Kidney epithelial cell (primary cell): ENCODE measurements around the gene RAB3C. TPM values are rescaled to one million over a fixed set of nuclear protein-coding genes. Genes with fewer than 3 reads are reported as not detected.

Source experiments
- DNase-seq: peaks from one replicate; pipeline ENCODE4 v3.0.0-alpha.2; 2010; ENCODE audit warnings: low read depth
- H3K27me3 ChIP-seq: 2 replicates; pipeline ENCODE4 v1.6.0; 2011; ENCODE audit warnings: low read length; ENCODE audit not compliant: control insufficient read depth, insufficient read depth
- H3K36me3 ChIP-seq: 2 replicates; pipeline ENCODE4 v1.5.1; 2011; ENCODE audit warnings: low read length; ENCODE audit not compliant: control insufficient read depth, insufficient read depth
- H3K4me3 ChIP-seq: 2 replicates; pipeline ENCODE4 v1.5.1; 2011; ENCODE audit warnings: low read depth, mild to moderate bottlenecking, control low read depth, low read length
- CTCF ChIP-seq: IDR thresholded peaks from 2 replicates; pipeline ENCODE4 v1.5.1; 2011; ENCODE audit warnings: mild to moderate bottlenecking, moderate library complexity, low read length, control low read depth, inconsistent platforms; ENCODE audit not compliant: insufficient read depth, poor library complexity, severe bottlenecking
- total RNA-seq: library from RNA; depleted of rRNA; stranded (reverse); fragments of >200 nt; gene quantifications from 2 replicates; pipeline ENCODE4 v1.2.3, GENCODE V29; 2015

RAB3C gene
- total RNA-seq, 1 donor from 2014 or later = 0.04 TPM

GRCh38 chr5:58887721-58888409 is 305.0 kb downstream of the RAB3C start:
- no peak for DNase-seq
- TF ChIP-seq CTCF = no peak
- H3K27me3 ChIP-seq = no peaks in the 10 kb centered on the region
- H3K4me3 ChIP-seq = no peak overlapping the region
- H3K36me3 ChIP-seq = no peaks in the 10 kb centered on the region

GRCh38 chr5:58890265-58890664 is 307.4 kb downstream of the RAB3C start:
- Histone ChIP-seq H3K27me3 (no peaks in the 10 kb centered on the region), H3K36me3 (no peaks in the 10 kb centered on the region), H3K4me3 (no peak overlapping the region)
- no peak for TF ChIP-seq CTCF
- no peak for DNase-seq

- no peaks in the 10 kb centered on the region for H3K27me3 ChIP-seq
- no peak for TF ChIP-seq CTCF
- DNase-seq = no peak
These were observed 307.8 kb downstream of the RAB3C start for GRCh38 chr5:58890701-58891085.

GRCh38 chr5:58891086-58891970 is 308.5 kb downstream of the RAB3C start:
- TF ChIP-seq CTCF = peak; percentile 72
- H3K36me3 ChIP-seq = no peaks in the 10 kb centered on the region
- no peaks in the 10 kb centered on the region for H3K27me3 ChIP-seq
- DNase-seq = peak; percentile 87
- H3K4me3 ChIP-seq = peak overlapping the region; percentile 6

More at GRCh38 chr5:58890701-58891085, 307.8 kb downstream of the RAB3C start:
- Histone ChIP-seq H3K36me3 (no peaks in the 10 kb centered on the region), H3K4me3 (no peak overlapping the region)

GRCh38 chr5:58891971-58892343 is 309.1 kb downstream of the RAB3C start:
- no peak for DNase-seq
- no peaks in the 10 kb centered on the region for H3K36me3 ChIP-seq
- H3K4me3 ChIP-seq = no peak overlapping the region
- TF ChIP-seq CTCF = no peak
- H3K27me3 ChIP-seq = no peaks in the 10 kb centered on the region

- Histone ChIP-seq H3K4me3 (no peak overlapping the region), H3K36me3 (no peaks in the 10 kb centered on the region), H3K27me3 (no peaks in the 10 kb centered on the region)
- DNase-seq = no peak
- no peak for TF ChIP-seq CTCF
These were observed 310.7 kb downstream of the RAB3C start for GRCh38 chr5:58893551-58893950.
